ENCODE results near the gene KCNQ5.

DNA sequence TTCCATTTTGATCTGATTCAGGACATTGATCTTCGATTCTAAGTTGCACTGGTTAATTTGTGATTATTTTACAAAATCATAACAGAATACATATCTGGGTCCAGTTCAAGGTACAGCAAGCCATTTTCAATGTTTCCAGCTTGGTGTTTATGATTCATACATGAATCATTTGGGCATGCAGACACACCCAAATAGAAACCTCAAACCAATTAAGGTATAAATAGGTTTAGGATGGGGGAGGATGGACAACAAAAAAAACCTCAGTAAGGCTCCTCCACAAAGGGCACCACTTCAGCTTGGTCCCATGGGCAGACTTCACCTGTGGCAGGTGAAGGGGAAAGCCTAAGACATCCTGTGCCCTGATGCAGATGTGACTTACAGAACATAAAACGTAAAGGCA lies 410.7 kb downstream of the KCNQ5 start:
- TF ChIP-seq, protein P1, sequence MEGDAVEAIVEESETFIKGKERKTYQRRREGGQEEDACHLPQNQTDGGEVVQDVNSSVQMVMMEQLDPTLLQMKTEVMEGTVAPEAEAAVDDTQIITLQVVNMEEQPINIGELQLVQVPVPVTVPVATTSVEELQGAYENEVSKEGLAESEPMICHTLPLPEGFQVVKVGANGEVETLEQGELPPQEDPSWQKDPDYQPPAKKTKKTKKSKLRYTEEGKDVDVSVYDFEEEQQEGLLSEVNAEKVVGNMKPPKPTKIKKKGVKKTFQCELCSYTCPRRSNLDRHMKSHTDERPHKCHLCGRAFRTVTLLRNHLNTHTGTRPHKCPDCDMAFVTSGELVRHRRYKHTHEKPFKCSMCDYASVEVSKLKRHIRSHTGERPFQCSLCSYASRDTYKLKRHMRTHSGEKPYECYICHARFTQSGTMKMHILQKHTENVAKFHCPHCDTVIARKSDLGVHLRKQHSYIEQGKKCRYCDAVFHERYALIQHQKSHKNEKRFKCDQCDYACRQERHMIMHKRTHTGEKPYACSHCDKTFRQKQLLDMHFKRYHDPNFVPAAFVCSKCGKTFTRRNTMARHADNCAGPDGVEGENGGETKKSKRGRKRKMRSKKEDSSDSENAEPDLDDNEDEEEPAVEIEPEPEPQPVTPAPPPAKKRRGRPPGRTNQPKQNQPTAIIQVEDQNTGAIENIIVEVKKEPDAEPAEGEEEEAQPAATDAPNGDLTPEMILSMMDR (conservative IDR thresholded peaks at IDR 0.05; ENCODE audit: low read depth, low read length): no peak
- TF ChIP-seq EZH2 (IDR thresholded peaks at IDR 0.05; ENCODE audit: borderline replicate concordance, low read depth, low read length, poor library complexity, severe bottlenecking): no peak
